Hindlimb muscle (tissue), 1 donor: ENCODE data around the gene PTPRM. TPM values are rescaled to one million over a fixed set of nuclear protein-coding genes. Genes with fewer than 3 reads are reported as not detected.

Source experiments
- DNase-seq: peaks from one replicate; pipeline ENCODE4 v3.0.0-alpha.2; 2013
- polyA plus RNA-seq: library from polyadenylated mRNA; unstranded; fragments of 120-200 nt; gene quantifications from one replicate; pipeline ENCODE4 v1.2.1, GENCODE V29; 2013; ENCODE audit not compliant: insufficient read length

Gene PTPRM
- polyA plus RNA-seq, 1 donor: 80.2 TPM

DNA sequence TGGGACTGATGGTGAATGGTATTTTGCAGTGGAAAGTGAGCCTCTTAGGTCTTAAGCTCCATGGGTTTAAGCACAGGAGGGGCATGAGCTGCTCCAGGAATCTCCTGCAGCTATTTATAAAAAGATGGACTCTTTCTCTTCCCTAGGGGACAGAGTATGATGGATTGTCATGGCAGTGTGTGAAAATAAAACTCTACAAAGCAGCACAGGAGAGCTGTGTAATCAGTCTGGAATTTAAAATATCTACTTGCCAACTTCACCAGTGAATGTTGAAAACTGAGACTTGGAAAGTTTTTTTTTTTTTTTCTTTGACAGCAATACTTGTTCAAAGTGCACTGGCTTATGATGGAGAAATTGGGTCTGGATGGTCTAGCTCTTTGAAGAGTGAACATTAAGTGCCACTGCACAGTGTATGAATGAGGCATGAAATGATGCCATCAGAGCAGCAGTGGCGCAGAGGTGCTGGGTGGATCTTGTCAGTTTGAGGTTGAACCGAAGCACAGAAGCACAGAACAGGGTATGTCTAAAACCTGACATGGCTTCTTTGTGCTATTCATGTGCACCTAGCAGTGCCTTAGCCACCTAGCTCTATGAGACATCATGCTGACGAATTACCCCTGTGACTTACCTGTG lies 245.4 kb downstream of the PTPRM start:
- peak; percentile 23 for DNase-seq

DNA sequence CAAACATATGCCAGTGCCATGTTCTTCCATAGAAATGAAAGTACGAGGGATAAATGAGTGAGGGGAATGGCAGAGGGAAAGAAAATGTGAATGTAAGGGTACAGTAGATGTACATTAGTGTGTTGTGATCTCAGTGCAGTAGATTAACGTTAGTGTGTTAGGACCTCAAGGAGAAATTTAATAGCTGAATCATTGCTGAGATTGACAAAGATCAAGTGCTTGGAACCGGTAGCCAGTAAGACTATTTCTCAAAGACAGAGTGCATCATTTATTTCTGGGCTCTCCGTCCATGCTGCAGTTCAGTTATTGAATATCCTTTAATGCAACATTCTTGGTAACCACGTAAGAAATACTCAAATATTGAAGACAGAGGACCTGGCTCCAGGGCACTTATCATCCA lies 246.0 kb downstream of the PTPRM start:
- DNase-seq: no peak

- no peak for DNase-seq
Observed at GRCh38 chr18:7814754-7815315, 247.7 kb downstream of the PTPRM start.

DNA sequence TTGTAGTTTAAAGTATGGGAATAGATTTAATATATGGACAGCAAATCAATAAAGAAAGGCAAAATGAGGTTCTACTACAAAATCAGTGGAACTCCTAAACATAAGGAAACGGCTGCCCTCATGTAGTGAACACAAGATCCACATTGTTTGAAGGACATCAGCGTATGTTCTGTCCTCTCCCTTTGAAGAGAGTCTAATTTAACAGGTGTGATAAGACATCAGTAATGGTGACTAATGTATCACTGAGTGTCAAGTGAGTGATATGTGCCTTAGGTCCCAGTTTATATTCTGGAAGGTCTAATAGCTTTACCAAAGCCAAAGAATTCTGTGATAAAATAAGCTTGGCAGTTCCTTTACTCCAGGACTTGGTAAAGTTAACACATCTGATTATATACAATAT lies 248.7 kb downstream of the PTPRM start:
- no peak for DNase-seq

DNA sequence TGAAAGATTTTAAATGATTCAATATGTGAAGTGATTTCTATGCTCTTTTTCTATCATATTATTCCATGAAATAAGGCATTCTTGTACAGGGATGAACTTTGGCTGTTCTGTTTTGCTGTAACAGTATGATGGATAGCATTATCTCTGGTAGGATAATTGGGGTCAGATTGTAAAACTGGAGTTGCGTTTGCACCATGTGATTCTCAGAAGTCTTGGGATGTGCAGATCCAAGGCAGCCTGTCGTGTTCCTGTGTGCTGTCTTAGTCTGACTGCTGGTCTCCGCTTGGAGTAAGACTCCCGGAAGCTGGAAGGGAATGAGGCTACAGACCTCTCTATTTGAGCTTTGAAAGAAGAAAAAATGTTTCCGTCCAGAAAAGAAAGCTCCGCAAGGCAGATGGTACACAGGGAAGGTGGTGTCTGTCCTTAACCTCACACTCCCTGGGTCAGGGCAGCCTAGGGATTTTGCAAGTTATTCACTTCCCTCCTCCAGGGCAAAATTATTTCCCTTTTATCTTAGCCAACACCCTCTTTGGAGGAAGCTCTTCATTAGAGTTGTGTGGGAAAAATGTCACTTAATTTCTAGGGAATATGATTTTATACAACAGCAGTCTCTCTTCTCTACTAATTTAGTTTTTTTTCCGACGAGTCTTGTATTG lies 250.6 kb downstream of the PTPRM start:
- peak; percentile 18 for DNase-seq

DNA sequence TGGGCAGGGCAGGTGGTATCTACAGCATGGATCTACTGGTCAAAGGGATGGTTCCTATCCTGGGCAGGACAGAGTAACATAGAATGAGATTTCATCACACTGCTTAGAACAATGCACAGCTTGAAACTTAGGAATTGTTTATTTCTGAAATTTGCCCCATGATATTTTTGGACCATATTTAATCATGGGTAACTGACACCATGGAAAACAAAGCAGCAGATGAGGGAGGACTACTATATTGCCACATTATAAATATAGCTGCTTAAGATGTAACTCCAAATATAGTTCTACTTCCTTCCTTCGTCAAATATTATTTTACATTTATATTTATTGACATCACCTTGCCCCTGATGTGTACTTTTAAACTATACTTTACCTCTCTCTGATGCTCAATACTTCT lies 254.7 kb downstream of the PTPRM start:
- no peak for DNase-seq

- DNase-seq: peak; percentile 10
Observed at GRCh38 chr18:7822435-7823331, 255.6 kb downstream of the PTPRM start.

DNA sequence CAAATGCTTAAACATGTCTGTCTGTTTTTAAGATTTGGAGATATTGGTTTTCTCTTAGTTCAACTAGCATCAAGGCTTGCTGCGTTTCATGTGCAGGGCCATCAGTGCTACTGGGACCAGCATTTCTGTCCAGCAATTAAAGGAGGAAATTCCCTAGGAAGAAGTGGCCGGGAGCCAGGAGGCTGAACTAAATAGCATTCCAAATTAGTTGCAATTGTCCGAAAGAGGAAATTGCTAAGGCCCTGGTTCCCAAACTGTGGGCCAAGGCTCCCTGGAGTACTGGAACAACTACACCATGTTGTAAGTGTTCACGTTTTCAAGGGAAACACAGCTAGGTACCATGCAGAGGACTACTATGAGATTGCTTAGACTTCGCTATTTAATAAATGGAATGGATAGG lies 257.9 kb downstream of the PTPRM start:
- peak; percentile 27 for DNase-seq

GRCh38 chr18:7830468-7830867 lies 263.4 kb downstream of the PTPRM start:
- no peak for DNase-seq

- no peak for DNase-seq
Observed at GRCh38 chr18:7839548-7839947, 272.4 kb downstream of the PTPRM start.

DNA sequence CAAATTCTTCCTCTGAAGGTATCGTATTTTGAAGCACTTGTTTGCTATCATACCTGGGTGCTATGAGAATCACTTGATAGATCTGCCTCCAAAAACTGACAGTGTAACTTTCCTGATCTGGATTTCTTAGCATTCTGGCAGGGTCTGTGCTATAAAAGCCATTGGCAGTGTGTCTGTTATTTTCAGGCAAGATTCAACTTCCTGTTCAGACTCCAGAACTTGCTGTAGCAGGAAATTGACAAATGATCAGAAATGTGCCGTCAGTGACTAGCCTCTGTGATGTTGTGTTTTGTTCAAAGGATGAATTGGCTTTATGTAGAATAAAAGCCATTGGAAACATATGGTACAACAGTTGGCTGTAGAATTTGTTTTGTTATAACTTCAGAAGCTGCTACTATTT lies 273.3 kb downstream of the PTPRM start:
- no peak for DNase-seq

DNA sequence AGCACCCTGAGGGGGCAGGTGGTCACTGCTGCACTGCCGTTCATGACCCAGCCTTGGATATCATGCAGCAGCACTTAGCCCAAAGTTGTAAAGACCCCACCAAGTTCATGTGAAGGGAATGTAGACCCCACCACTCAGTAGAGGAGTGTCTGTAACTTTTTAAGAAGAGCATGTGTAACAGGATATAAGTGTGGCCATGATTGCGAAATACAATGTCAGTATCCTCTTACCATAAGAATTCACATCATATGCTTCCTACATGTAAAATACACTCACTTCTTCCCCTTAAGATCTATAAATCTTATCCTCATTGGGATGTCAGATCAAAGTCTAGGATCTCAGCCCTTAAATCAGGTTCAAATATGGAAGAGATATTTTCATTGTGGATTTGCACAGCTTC lies 276.9 kb downstream of the PTPRM start:
- no peak for DNase-seq

- DNase-seq: no peak
Observed at GRCh38 chr18:7844418-7844817, 277.3 kb downstream of the PTPRM start.

DNA sequence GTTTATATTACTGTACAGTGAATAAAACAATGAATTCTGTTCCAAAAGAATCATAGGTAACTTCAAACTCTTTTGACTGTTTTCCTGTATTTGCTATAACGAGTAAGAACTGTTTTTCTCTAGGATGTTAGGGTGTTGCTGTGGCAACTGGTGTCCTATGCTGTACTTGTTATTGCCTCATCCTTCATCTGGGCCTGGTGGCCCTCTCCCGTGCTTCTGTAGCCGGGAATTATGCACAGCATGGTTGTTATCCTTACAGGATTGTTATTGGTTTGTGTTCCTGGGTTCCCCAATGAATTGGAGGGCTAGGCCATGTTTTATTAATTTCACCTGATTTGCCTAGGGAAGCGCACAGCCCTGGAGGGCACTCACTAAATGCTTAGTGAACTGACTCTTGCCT lies 279.2 kb downstream of the PTPRM start:
- DNase-seq: no peak

DNA sequence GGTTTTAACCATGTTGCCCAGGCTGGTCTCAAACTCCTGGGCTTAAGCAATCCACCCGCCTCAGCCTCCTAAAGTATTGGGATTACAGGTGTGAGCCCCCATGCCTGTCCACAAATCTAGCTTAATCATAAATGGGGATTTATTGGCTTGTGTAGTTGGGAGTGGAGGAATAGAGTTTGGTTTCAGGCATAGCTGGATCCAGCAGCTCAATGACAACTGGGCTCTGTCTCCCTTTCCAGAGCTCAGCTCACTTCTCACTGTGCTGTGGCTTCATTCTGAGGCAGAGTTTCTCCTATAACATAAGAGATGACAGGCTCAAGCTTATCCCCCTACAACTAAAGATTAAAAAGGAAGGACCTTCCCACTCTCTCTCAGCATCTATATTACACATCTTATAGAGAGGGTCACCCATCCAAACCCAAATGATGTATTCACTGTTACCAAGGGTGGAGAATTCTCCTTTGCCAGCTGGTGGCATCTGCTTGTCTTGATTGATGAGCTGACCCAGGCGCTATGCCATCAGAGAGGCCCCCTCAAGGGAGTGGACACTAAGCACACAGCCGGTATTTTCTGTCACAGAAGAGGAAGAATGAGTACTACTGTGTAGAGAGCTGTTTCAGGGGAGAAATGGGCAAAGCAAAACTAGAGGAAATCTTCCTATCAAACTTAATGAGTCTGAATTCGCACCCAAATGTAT lies 280.4 kb downstream of the PTPRM start:
- no peak for DNase-seq

- DNase-seq: no peak
Observed at GRCh38 chr18:7848054-7848412, 280.9 kb downstream of the PTPRM start.

GRCh38 chr18:7850446-7850845 lies 283.3 kb downstream of the PTPRM start:
- DNase-seq: no peak

DNA sequence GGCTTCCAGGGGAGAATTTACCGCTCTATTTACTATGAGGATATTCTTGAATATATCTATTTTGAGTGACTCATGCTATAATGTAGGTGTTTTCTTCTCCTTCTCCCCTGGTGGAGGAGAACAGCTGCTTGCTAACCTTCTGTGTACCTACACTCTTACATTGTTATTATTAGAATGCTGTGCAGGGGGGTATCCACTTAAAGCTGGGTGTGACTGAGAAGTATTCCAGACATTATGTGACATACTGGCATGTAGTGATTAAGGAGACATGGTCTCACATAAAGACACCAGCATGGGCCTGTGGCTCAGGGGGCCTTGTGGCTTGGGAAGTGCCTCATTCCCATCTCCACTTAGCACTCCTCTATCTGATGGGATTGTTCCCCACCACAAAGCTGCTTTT lies 287.9 kb downstream of the PTPRM start:
- DNase-seq: no peak

DNA sequence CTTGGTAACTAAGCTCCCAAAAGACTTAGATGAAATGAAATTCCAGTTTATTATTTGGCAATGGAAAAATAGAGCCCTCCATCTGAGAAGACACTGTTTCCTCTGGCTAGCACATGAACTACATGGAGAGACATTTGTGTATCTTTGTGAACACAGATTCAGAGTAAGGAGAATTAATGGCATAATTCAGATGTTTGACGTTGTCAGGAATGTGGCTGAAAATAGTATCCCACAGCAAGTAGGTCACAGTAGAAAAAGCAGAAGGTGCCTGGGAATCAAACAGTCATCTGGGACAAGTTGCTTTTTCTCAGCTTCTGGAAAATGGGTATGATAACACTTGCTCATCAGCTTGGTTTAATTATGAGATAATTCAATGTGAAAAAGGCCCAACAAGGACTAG lies 288.6 kb downstream of the PTPRM start:
- no peak for DNase-seq

GRCh38 chr18:7856116-7856515 lies 289.0 kb downstream of the PTPRM start:
- DNase-seq: no peak

- no peak for DNase-seq
Observed at GRCh38 chr18:7856733-7857132, 289.6 kb downstream of the PTPRM start.

- no peak for DNase-seq
Observed at GRCh38 chr18:7857562-7857961, 290.4 kb downstream of the PTPRM start.

GRCh38 chr18:7859122-7859521 lies 292.0 kb downstream of the PTPRM start:
- no peak for DNase-seq
